ENCODE results near the gene SIGLEC14. TPM values are rescaled to one million over a fixed set of nuclear protein-coding genes. Genes with fewer than 3 reads are reported as not detected.
A peak's percentile ranks its signal among the peaks of the same experiment; 100 is the strongest.

The SIGLEC14 gene
- total RNA-seq, 2 experiments from 2014 or later, result 0.87 to 1.3 TPM

GRCh38 chr19:51690454-51691073, 43.9 kb upstream of the SIGLEC14 start:
- Histone ChIP-seq H3K4me3 (ENCODE audit: low read length) (peak overlapping the region; percentile 75), H3K27ac (ENCODE audit: low read depth in 1 of 2, low read length in 2 of 2) (peak overlapping the region; percentile 83 to 94), H3K4me1 (ENCODE audit: insufficient read depth, low read length) (peaks cover 33% of the 10 kb centered on the region), H3K36me3 (ENCODE audit: insufficient read depth, low read length) (no peaks in the 10 kb centered on the region), H3K9me3 (ENCODE audit: control insufficient read depth in 1 of 2, insufficient read depth in 1 of 2, low read length in 2 of 2) (peaks cover 5 to 8% of the 10 kb centered on the region in 2 experiments), H3K27me3 (ENCODE audit: control insufficient read depth in 1 of 2, insufficient read depth in 2 of 2, low read length in 2 of 2) (no peaks in the 10 kb centered on the region)
- POLR2A ChIA-PET, result interaction anchor here (1.7 kb wide), 1 partner anchor 13 kb away, joined by 13 read pairs; no protein-coding TSS in a partner anchor
- Mint-ChIP-seq H3K4me1 (ENCODE audit: low read depth) (peaks cover 18% of the 10 kb centered on the region), H3K36me3 (ENCODE audit: low read depth) (no peaks in the 10 kb centered on the region), H3K27ac (peak overlapping the region; percentile 81), H3K9me3 (no peaks in the 10 kb centered on the region), H3K4me3 (peak overlapping the region; percentile 94), H3K27me3 (no peaks in the 10 kb centered on the region)
- CTCF ChIA-PET, result interaction anchor here (1.4 kb wide), 1 partner anchor 12 kb away, joined by 4 read pairs; no protein-coding TSS in a partner anchor
- DNase-seq, result peak; percentile 44 to 93 (median 66)
- intact Hi-C loops (cut with DNase I, micrococcal nuclease), result loop anchor here in 1 of 2 experiments (1.0 to 10.0 kb wide), 2 partner anchors 12 to 886 kb away; no protein-coding TSS in a partner anchor
- TF ChIP-seq CTCF (IDR thresholded peaks at IDR 0.05), result no peak
- ATAC-seq (ENCODE audit: poor library complexity), result peak; percentile 82

- no peak for ATAC-seq (ENCODE audit: poor library complexity)
- no peaks in the 10 kb centered on the region for H3K27me3 ChIP-seq (ENCODE audit: control insufficient read depth in 1 of 2, insufficient read depth in 2 of 2, low read length in 2 of 2)
- TF ChIP-seq CTCF (IDR thresholded peaks at IDR 0.05), result no peak
- peak in 5 of 14 experiments; percentile 7 to 59 (median 27) for DNase-seq
- CTCF ChIA-PET, result interaction anchor here (1.4 kb wide), 1 partner anchor 13 kb away, joined by 4 read pairs; no protein-coding TSS in a partner anchor
- Mint-ChIP-seq H3K27ac (peak overlapping the region; percentile 81), H3K9me3 (peaks cover 3% of the 10 kb centered on the region), H3K4me1 (ENCODE audit: low read depth) (peaks cover 18% of the 10 kb centered on the region), H3K36me3 (ENCODE audit: low read depth) (no peaks in the 10 kb centered on the region), H3K27me3 (no peaks in the 10 kb centered on the region), H3K4me3 (peak overlapping the region; percentile 94)
- H3K27ac ChIP-seq (ENCODE audit: low read depth in 1 of 2, low read length in 2 of 2), result peak overlapping the region; percentile 83 to 94
- intact Hi-C loops (cut with DNase I, micrococcal nuclease), result loop anchor here in 1 of 2 experiments (10.0 kb wide), 1 partner anchor 885 kb away; no protein-coding TSS in a partner anchor
- H3K4me3 ChIP-seq (ENCODE audit: low read length), result peak overlapping the region; percentile 75
- H3K36me3 ChIP-seq (ENCODE audit: insufficient read depth, low read length), result no peaks in the 10 kb centered on the region
- peaks cover 7 to 8% of the 10 kb centered on the region in 2 experiments for H3K9me3 ChIP-seq (ENCODE audit: control insufficient read depth in 1 of 2, insufficient read depth in 1 of 2, low read length in 2 of 2)
- POLR2A ChIA-PET, result interaction anchor here (1.7 kb wide), 1 partner anchor 14 kb away, joined by 13 read pairs; no protein-coding TSS in a partner anchor
- peaks cover 33% of the 10 kb centered on the region for H3K4me1 ChIP-seq (ENCODE audit: insufficient read depth, low read length)
These were observed 43.3 kb upstream of the SIGLEC14 start for GRCh38 chr19:51689751-51690453.

- peak overlapping the region; percentile 75 for H3K4me3 ChIP-seq (ENCODE audit: low read length)
- peaks cover 33% of the 10 kb centered on the region for H3K4me1 ChIP-seq (ENCODE audit: insufficient read depth, low read length)
- ChIA-PET CTCF (no interaction called here), POLR2A (interaction anchor here (1.2 to 1.4 kb wide), 2 partner anchors 10 to 15 kb away, joined by 3 to 4 read pairs; no protein-coding TSS in a partner anchor)
- TF ChIP-seq CTCF (IDR thresholded peaks at IDR 0.05), result no peak
- peak overlapping the region; percentile 15 for H3K27ac Mint-ChIP-seq
- ATAC-seq (ENCODE audit: poor library complexity) (no peak), DNase-seq (peak in 4 of 14 experiments; percentile 9 to 56 (median 38))
- intact Hi-C loops (cut with DNase I, micrococcal nuclease), result no loop called here
- peaks cover 8 to 10% of the 10 kb centered on the region in 2 experiments for H3K9me3 ChIP-seq (ENCODE audit: control insufficient read depth in 1 of 2, insufficient read depth in 1 of 2, low read length in 2 of 2)
- H3K27me3 Mint-ChIP-seq, result no peaks in the 10 kb centered on the region
- H3K36me3 Mint-ChIP-seq (ENCODE audit: low read depth), result no peaks in the 10 kb centered on the region
- H3K9me3 Mint-ChIP-seq, result peaks cover 5% of the 10 kb centered on the region
- H3K36me3 ChIP-seq (ENCODE audit: insufficient read depth, low read length), result no peaks in the 10 kb centered on the region
- H3K27me3 ChIP-seq (ENCODE audit: control insufficient read depth in 1 of 2, insufficient read depth in 2 of 2, low read length in 2 of 2), result no peaks in the 10 kb centered on the region
- H3K4me1 Mint-ChIP-seq (ENCODE audit: low read depth), result peaks cover 18% of the 10 kb centered on the region
- no peak overlapping the region for H3K27ac ChIP-seq (ENCODE audit: low read depth in 1 of 2, low read length in 2 of 2)
- H3K4me3 Mint-ChIP-seq, result peak overlapping the region; percentile 82
These were observed 42.3 kb upstream of the SIGLEC14 start for GRCh38 chr19:51688671-51689571.

All from CD4-positive, alpha-beta T cell (primary cell).